Measurements from ENCODE around the gene GPR35. TPM values are rescaled to one million over a fixed set of nuclear protein-coding genes. Genes with fewer than 3 reads are reported as not detected.

The GPR35 gene
- total RNA-seq, 1 experiment from 2014 or later, result 1.3 TPM

GRCh38 chr2:240588669-240589068 is 36.6 kb upstream of the GPR35 start:
- DNase-seq (ENCODE audit: low read depth, low spot score), result no peak
- H3K27ac ChIP-seq (ENCODE audit: low read length), result no peak overlapping the region
- H3K4me3 ChIP-seq (ENCODE audit: low read depth in 2 of 2, low read length in 2 of 2), result peak overlapping the region in 1 of 2 experiments; percentile 100; a peak in 1 of 4 replicates
- peaks cover 5% of the 10 kb centered on the region; the same call in 1 of the 2 replicates for H3K36me3 ChIP-seq (ENCODE audit: control insufficient read depth, insufficient read depth, low read length)
- no peaks in the 10 kb centered on the region for H3K9me3 ChIP-seq (ENCODE audit: control insufficient read depth, insufficient read depth, low read depth, low read length)
- no TSS peak for BruUV-seq (replicated peaks)
- H3K4me1 ChIP-seq (ENCODE audit: control insufficient read depth, insufficient read depth, low read length), result peaks cover 25% of the 10 kb centered on the region
- TF ChIP-seq SIN3A (IDR thresholded peaks at IDR 0.05; ENCODE audit: borderline replicate concordance, insufficient read depth, low read depth, low read length) (no peak), CTCF (IDR thresholded peaks at IDR 0.05) (no peak), TCF7L2 (IDR thresholded peaks at IDR 0.05; ENCODE audit: low read depth, low read length) (no peak), POLR2AphosphoS5 (IDR thresholded peaks at IDR 0.05; ENCODE audit: low read depth, low read length) (no peak)
- TF ChIP-seq, protein P1, sequence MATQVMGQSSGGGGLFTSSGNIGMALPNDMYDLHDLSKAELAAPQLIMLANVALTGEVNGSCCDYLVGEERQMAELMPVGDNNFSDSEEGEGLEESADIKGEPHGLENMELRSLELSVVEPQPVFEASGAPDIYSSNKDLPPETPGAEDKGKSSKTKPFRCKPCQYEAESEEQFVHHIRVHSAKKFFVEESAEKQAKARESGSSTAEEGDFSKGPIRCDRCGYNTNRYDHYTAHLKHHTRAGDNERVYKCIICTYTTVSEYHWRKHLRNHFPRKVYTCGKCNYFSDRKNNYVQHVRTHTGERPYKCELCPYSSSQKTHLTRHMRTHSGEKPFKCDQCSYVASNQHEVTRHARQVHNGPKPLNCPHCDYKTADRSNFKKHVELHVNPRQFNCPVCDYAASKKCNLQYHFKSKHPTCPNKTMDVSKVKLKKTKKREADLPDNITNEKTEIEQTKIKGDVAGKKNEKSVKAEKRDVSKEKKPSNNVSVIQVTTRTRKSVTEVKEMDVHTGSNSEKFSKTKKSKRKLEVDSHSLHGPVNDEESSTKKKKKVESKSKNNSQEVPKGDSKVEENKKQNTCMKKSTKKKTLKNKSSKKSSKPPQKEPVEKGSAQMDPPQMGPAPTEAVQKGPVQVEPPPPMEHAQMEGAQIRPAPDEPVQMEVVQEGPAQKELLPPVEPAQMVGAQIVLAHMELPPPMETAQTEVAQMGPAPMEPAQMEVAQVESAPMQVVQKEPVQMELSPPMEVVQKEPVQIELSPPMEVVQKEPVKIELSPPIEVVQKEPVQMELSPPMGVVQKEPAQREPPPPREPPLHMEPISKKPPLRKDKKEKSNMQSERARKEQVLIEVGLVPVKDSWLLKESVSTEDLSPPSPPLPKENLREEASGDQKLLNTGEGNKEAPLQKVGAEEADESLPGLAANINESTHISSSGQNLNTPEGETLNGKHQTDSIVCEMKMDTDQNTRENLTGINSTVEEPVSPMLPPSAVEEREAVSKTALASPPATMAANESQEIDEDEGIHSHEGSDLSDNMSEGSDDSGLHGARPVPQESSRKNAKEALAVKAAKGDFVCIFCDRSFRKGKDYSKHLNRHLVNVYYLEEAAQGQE (IDR thresholded peaks at IDR 0.05; ENCODE audit: insufficient read depth in 1 of 2, low read depth in 2 of 2, low read length in 1 of 2), result no peak
- no peaks in the 10 kb centered on the region for H3K27me3 ChIP-seq (ENCODE audit: control insufficient read depth, insufficient read depth, low read length)
- CTCF ChIA-PET, result no interaction called here
- POLR2A ChIA-PET, result interaction anchor here (0.7 kb wide), 1 partner anchor 133 kb away, joined by 3 read pairs; no protein-coding TSS in a partner anchor
- in situ Hi-C loops (cut with HindIII; ENCODE audit: low pct_unique_long_range_greater_than_20kb, low sequenced_read_pairs) (no loop called here), intact Hi-C loops (cut with micrococcal nuclease; ENCODE audit: unreplicated experiment) (no loop called here)
- ATAC-seq, result no peak

- BruUV-seq (replicated peaks), result no TSS peak
- ChIA-PET POLR2A (no interaction called here), CTCF (no interaction called here)
- in situ Hi-C loops (cut with HindIII; ENCODE audit: low pct_unique_long_range_greater_than_20kb, low sequenced_read_pairs), result no loop called here
- DNase-seq (ENCODE audit: low read depth, low spot score) (no peak), ATAC-seq (no peak)
- intact Hi-C loops (cut with micrococcal nuclease; ENCODE audit: unreplicated experiment), result no loop called here
- TF ChIP-seq SIN3A (IDR thresholded peaks at IDR 0.05; ENCODE audit: borderline replicate concordance, insufficient read depth, low read depth, low read length) (no peak), TCF7L2 (IDR thresholded peaks at IDR 0.05; ENCODE audit: low read depth, low read length) (no peak), POLR2AphosphoS5 (IDR thresholded peaks at IDR 0.05; ENCODE audit: low read depth, low read length) (no peak), CTCF (IDR thresholded peaks at IDR 0.05) (no peak)
- TF ChIP-seq, protein P1 (IDR thresholded peaks at IDR 0.05; ENCODE audit: insufficient read depth in 1 of 2, low read depth in 2 of 2, low read length in 1 of 2), result no peak
- H3K27me3 ChIP-seq (ENCODE audit: control insufficient read depth, insufficient read depth, low read length), result no peaks in the 10 kb centered on the region
- no peak overlapping the region for H3K27ac ChIP-seq (ENCODE audit: low read length)
- peaks cover 24% of the 10 kb centered on the region for H3K4me1 ChIP-seq (ENCODE audit: control insufficient read depth, insufficient read depth, low read length)
- no peak overlapping the region for H3K4me3 ChIP-seq (ENCODE audit: low read depth in 2 of 2, low read length in 2 of 2)
- H3K9me3 ChIP-seq (ENCODE audit: control insufficient read depth, insufficient read depth, low read depth, low read length), result no peaks in the 10 kb centered on the region
- H3K36me3 ChIP-seq (ENCODE audit: control insufficient read depth, insufficient read depth, low read length), result peaks cover 5% of the 10 kb centered on the region; the same call in 1 of the 2 replicates
Observed at GRCh38 chr2:240589375-240589774, 35.9 kb upstream of the GPR35 start.

Measured in Panc1 (cell line).